Ovary (tissue), 9 donors: ENCODE results near the gene PRKG1. TPM values are rescaled to one million over a fixed set of nuclear protein-coding genes. Genes with fewer than 3 reads are reported as not detected.

ENCODE experiments used
- DNase-seq, 5 donors: peaks; one replicate each; pipeline ENCODE4 v3.0.0-alpha.2; 2019 to 2020
- H3K27ac ChIP-seq, 2 donors: fragments of 200-600 bp; one replicate each; pipeline versions ENCODE4 v1.5.1 to v1.8.0; 2019 to 2022
- H3K27me3 ChIP-seq: fragments of 200-600 bp; one replicate; pipeline ENCODE4 v1.8.0; 2022
- H3K36me3 ChIP-seq: fragments of 200-600 bp; sonication (generic); one replicate; pipeline ENCODE4 v1.5.1; 2019
- H3K4me1 ChIP-seq: one replicate; pipeline ENCODE4 v1.8.1; 2013; ENCODE audit warnings: mild to moderate bottlenecking, moderate library complexity; ENCODE audit not compliant: insufficient read depth
- H3K4me3 ChIP-seq: fragments of 200-600 bp; sonication (generic); one replicate; pipeline ENCODE4 v1.5.1; 2017
- H3K9me3 ChIP-seq, 2 donors: fragments of 200-600 bp in 1 of 2; sonication (generic) in 1 of 2; one replicate each; pipeline versions ENCODE4 v1.5.1 to v1.8.1; 2013 to 2019; ENCODE audit warnings: mild to moderate bottlenecking in 1 of 2, moderate library complexity in 1 of 2
- CTCF ChIP-seq, 3 donors: fragments of 450-650 bp in 2 of 3; fragments of 200-600 bp in 1 of 3; IDR thresholded peaks; one replicate each; pipeline versions ENCODE4 v1.5.1 to v1.8.0; 2016 to 2022; ENCODE audit warnings: antibody characterized with exemption in 3 of 3, mild to moderate bottlenecking in 1 of 3
- EP300 ChIP-seq: sonication (generic); formaldehyde crosslinking; IDR thresholded peaks from one replicate; pipeline ENCODE4 v1.6.1; 2017; ENCODE audit warnings: antibody characterized with exemption
- POLR2A ChIP-seq: fragments of 450-650 bp; IDR thresholded peaks from one replicate; pipeline ENCODE4 v1.6.1; 2017; ENCODE audit warnings: antibody characterized with exemption, mild to moderate bottlenecking, moderate library complexity
- WGBS, 3 donors: extraction: QIAGEN DNeasy Blood & Tissue Kit in 1 of 3; methylation state at CpG; one replicate each; pipeline versions ENCODE4 v1.1.5 to v1.1.7; 2013 to 2017; 5-methylcytosine and 5-hydroxymethylcytosine counted together
- intact Hi-C, 4 donors: fragments of 100-400 bp; cut with DNase I; formaldehyde crosslinking; loops; one replicate each; pipeline versions ENCODE4 v1.11.0 to v1.15.1; 2022 to 2023
- polyA plus RNA-seq, 2 donors: library from polyadenylated mRNA; stranded (reverse); fragments of 200-250 nt in 1 of 2; fragments of 350-450 nt in 1 of 2; fragmentation: Illumina TruSeq in 1 of 2; extraction: RNeasy Lipid Tissue Mini Kit (QIAGEN cat#74804) in 1 of 2; gene quantifications; one replicate each; pipeline ENCODE4 v1.2.3, GENCODE V29; 2013 to 2014
- total RNA-seq, 7 donors: library from RNA; depleted of rRNA in 2 of 7; stranded (reverse); fragments of >200 nt in 2 of 7; fragmentation: NEBNext Ultra II Directional in 3 of 7; extraction: Animal tissue kit (Norgen Biotek cat#: 25700) in 3 of 7; gene quantifications; one replicate each; pipeline versions ENCODE4 v1.1.0 to v1.2.4, GENCODE V29; 2016 to 2023
- donor health status: DM: no; HTN: no; CAD: no; lungs with moderate emphysema.
- donor health status: DM: no; HTN: no; CAD: no.
- donor health status: Bipolar disorder and iron deficiency.
- donor health status: DM: yes; HTN: yes; CAD: no.
- donor health status: DM: no; HTN: no; CAD: no.
- donor health status: DM: yes; HTN: yes; CAD: no.

The PRKG1 gene
- total and polyA plus RNA-seq, 9 donors: 2.8 to 21.1 (median 15.7) TPM

GRCh38 chr10:52187521-52188258 is 1113.4 kb downstream of the PRKG1 start:
- 35 to 52% (median 49%) methylated on average over 3 of the region's 3 CpGs for WGBS, 3 donors
- intact Hi-C loops: no loop called here
- no peaks in the 10 kb centered on the region for H3K4me1 ChIP-seq
- TF ChIP-seq POLR2A (no peak), CTCF (IDR thresholded peaks at IDR 0.05) (no peak), EP300 (no peak)
- H3K4me3 ChIP-seq: no peak overlapping the region
- no peaks in the 10 kb centered on the region for H3K36me3 ChIP-seq
- no peaks in the 10 kb centered on the region for H3K27me3 ChIP-seq
- H3K9me3 ChIP-seq: no peaks in the 10 kb centered on the region
- DNase-seq: no peak
- no peak overlapping the region for H3K27ac ChIP-seq

GRCh38 chr10:52191049-52191448 is 1116.8 kb downstream of the PRKG1 start:
- intact Hi-C loops: no loop called here
- Histone ChIP-seq H3K9me3 (no peaks in the 10 kb centered on the region), H3K27ac (no peak overlapping the region)

GRCh38 chr10:52194191-52194590 is 1119.9 kb downstream of the PRKG1 start:
- Histone ChIP-seq H3K36me3 (no peaks in the 10 kb centered on the region), H3K27ac (no peak overlapping the region), H3K4me1 (no peaks in the 10 kb centered on the region), H3K27me3 (no peaks in the 10 kb centered on the region), H3K9me3 (no peaks in the 10 kb centered on the region), H3K4me3 (no peak overlapping the region)
- no peak for TF ChIP-seq POLR2A
- TF ChIP-seq CTCF (IDR thresholded peaks at IDR 0.05): no peak
- no peak for TF ChIP-seq EP300
- intact Hi-C loops: no loop called here
- 87 to 91% (median 89%) methylated on average over 3 of the region's 3 CpGs for WGBS, 3 donors
- DNase-seq: no peak

More at GRCh38 chr10:52191049-52191448, 1116.8 kb downstream of the PRKG1 start:
- TF ChIP-seq CTCF (IDR thresholded peaks at IDR 0.05) (no peak), POLR2A (no peak), EP300 (no peak)
- no peak overlapping the region for H3K4me3 ChIP-seq
- WGBS, 3 donors: 86 to 91% (median 90%) methylated on average over 5 of the region's 5 CpGs
- H3K27me3 ChIP-seq: no peaks in the 10 kb centered on the region
- H3K4me1 ChIP-seq: no peaks in the 10 kb centered on the region
- no peak for DNase-seq
- H3K36me3 ChIP-seq: no peaks in the 10 kb centered on the region

GRCh38 chr10:52194716-52195115 is 1120.4 kb downstream of the PRKG1 start:
- Histone ChIP-seq H3K9me3 (no peaks in the 10 kb centered on the region), H3K4me1 (no peaks in the 10 kb centered on the region), H3K4me3 (no peak overlapping the region), H3K36me3 (no peaks in the 10 kb centered on the region), H3K27me3 (no peaks in the 10 kb centered on the region), H3K27ac (no peak overlapping the region)
- intact Hi-C loops: no loop called here
- no peak for TF ChIP-seq CTCF (IDR thresholded peaks at IDR 0.05)
- DNase-seq: no peak
